ENCODE data around the gene MCRIP2.
A peak's percentile ranks its signal among the peaks of the same experiment; 100 is the strongest.

The MCRIP2 gene

GRCh38 chr16:662095-662494, 20.5 kb downstream of the MCRIP2 start:
- in situ Hi-C loops (cut with MboI; ENCODE audit: low sequenced_read_pairs, unreplicated experiment) = no loop called here
- no peak for DNase-seq (ENCODE audit: low spot score)
- TF ChIP-seq CTCF (IDR thresholded peaks at IDR 0.05; ENCODE audit: borderline replicate concordance, control extremely low read depth, extremely low read depth, insufficient read depth, missing control alignments) = no peak

GRCh38 chr16:662597-662996, 21.0 kb downstream of the MCRIP2 start:
- in situ Hi-C loops (cut with MboI; ENCODE audit: low sequenced_read_pairs, unreplicated experiment) = no loop called here
- no peak for DNase-seq (ENCODE audit: low spot score)
- no peak for TF ChIP-seq CTCF (IDR thresholded peaks at IDR 0.05; ENCODE audit: borderline replicate concordance, control extremely low read depth, extremely low read depth, insufficient read depth, missing control alignments)

GRCh38 chr16:666572-666971, 24.9 kb downstream of the MCRIP2 start:
- TF ChIP-seq CTCF (IDR thresholded peaks at IDR 0.05; ENCODE audit: borderline replicate concordance, control extremely low read depth, extremely low read depth, insufficient read depth, missing control alignments) = no peak
- in situ Hi-C loops (cut with MboI; ENCODE audit: low sequenced_read_pairs, unreplicated experiment) = no loop called here
- no peak for DNase-seq (ENCODE audit: low spot score)

GRCh38 chr16:667113-667779, 25.6 kb downstream of the MCRIP2 start:
- no peak for TF ChIP-seq CTCF (IDR thresholded peaks at IDR 0.05; ENCODE audit: borderline replicate concordance, control extremely low read depth, extremely low read depth, insufficient read depth, missing control alignments)
- in situ Hi-C loops (cut with MboI; ENCODE audit: low sequenced_read_pairs, unreplicated experiment) = no loop called here
- DNase-seq (ENCODE audit: low spot score) = no peak

GRCh38 chr16:667780-668518, 26.3 kb downstream of the MCRIP2 start, which contains the start of gene RHOT2:
RHOT2 (plus strand) TSS chr16:668132; CDS start chr16:668200, 68 bp downstream.
- in situ Hi-C loops (cut with MboI; ENCODE audit: low sequenced_read_pairs, unreplicated experiment) = no loop called here
- peak; percentile 95 for DNase-seq (ENCODE audit: low spot score)
- TF ChIP-seq CTCF (IDR thresholded peaks at IDR 0.05; ENCODE audit: borderline replicate concordance, control extremely low read depth, extremely low read depth, insufficient read depth, missing control alignments) = peak; percentile 99

- TF ChIP-seq CTCF (IDR thresholded peaks at IDR 0.05; ENCODE audit: borderline replicate concordance, control extremely low read depth, extremely low read depth, insufficient read depth, missing control alignments) = no peak
- DNase-seq (ENCODE audit: low spot score) = no peak
- in situ Hi-C loops (cut with MboI; ENCODE audit: low sequenced_read_pairs, unreplicated experiment) = no loop called here
These were observed 27.0 kb downstream of the MCRIP2 start for GRCh38 chr16:668519-669171.
